ENCODE results near the gene GATAD2B. TPM values are rescaled to one million over a fixed set of nuclear protein-coding genes. Genes with fewer than 3 reads are reported as not detected.

Gene GATAD2B
- total and polyA plus RNA-seq, 10 donors = 3.7 to 68.1 (median 47.6) TPM

GRCh38 chr1:153928791-153929341 lies 6.1 kb upstream of the GATAD2B start:
- peak overlapping the region in 6 of 8 donors; percentile 29 to 72 (median 48) for H3K27ac ChIP-seq

GRCh38 chr1:153928245-153928644 lies 5.5 kb upstream of the GATAD2B start:
- DNase-seq = no peak
- intact Hi-C loops (cut with DNase I; ENCODE audit: low total_unique reads) = no loop called here
- Histone ChIP-seq H3K27ac (peak overlapping the region in 6 of 8 donors; percentile 29 to 72 (median 48)), H3K36me3 (peaks cover 0 to 45% (median 39%) of the 10 kb centered on the region in 6 donors), H3K27me3 (replicated peaks in 1 of 7) (no peaks in the 10 kb centered on the region), H3K4me3 (no peak overlapping the region), H3K9me3 (no peaks in the 10 kb centered on the region), H3K4me1 (peaks cover 8 to 35% (median 21%) of the 10 kb centered on the region in 6 donors)
- TF ChIP-seq POLR2A (IDR thresholded peaks at IDR 0.05) = no peak
- TF ChIP-seq CTCF (IDR thresholded peaks at IDR 0.05 in 8 of 11, conservative IDR thresholded peaks at IDR 0.05 in 3 of 11) = no peak
- TF ChIP-seq POLR2AphosphoS5 (IDR thresholded peaks at IDR 0.05) = no peak
- 45 to 92% (median 84%) methylated on average over 1 of the region's 1 CpG for WGBS, 5 donors

More at GRCh38 chr1:153928791-153929341, 6.1 kb upstream of the GATAD2B start:
- Histone ChIP-seq H3K4me3 (no peak overlapping the region), H3K9me3 (no peaks in the 10 kb centered on the region), H3K27me3 (replicated peaks in 1 of 7) (no peaks in the 10 kb centered on the region), H3K36me3 (peaks cover 0 to 52% (median 45%) of the 10 kb centered on the region in 6 donors), H3K4me1 (peaks cover 5 to 30% (median 17%) of the 10 kb centered on the region in 6 donors)
- DNase-seq = peak; percentile 16
- 56 to 70% (median 64%) methylated on average over 4 of the region's 4 CpGs for WGBS, 5 donors
- intact Hi-C loops (cut with DNase I; ENCODE audit: low total_unique reads) = no loop called here
- no peak for TF ChIP-seq POLR2A (IDR thresholded peaks at IDR 0.05)
- TF ChIP-seq POLR2AphosphoS5 (IDR thresholded peaks at IDR 0.05) = peak in 2 of 3 donors; percentile 39 to 50

- Histone ChIP-seq H3K9me3 (no peaks in the 10 kb centered on the region), H3K4me1 (peaks cover 12 to 42% (median 27%) of the 10 kb centered on the region in 6 donors), H3K27ac (no peak overlapping the region), H3K36me3 (peaks cover 0 to 27% (median 21%) of the 10 kb centered on the region in 6 donors), H3K27me3 (replicated peaks in 1 of 7) (no peaks in the 10 kb centered on the region), H3K4me3 (no peak overlapping the region)
- intact Hi-C loops (cut with DNase I; ENCODE audit: low total_unique reads) = no loop called here
- 87 to 92% (median 89%) methylated on average over 4 of the region's 4 CpGs for WGBS, 5 donors
- DNase-seq = no peak
- TF ChIP-seq POLR2AphosphoS5 (IDR thresholded peaks at IDR 0.05) (no peak), CTCF (IDR thresholded peaks at IDR 0.05 in 8 of 11, conservative IDR thresholded peaks at IDR 0.05 in 3 of 11) (no peak), POLR2A (IDR thresholded peaks at IDR 0.05) (no peak)
These were observed 3.6 kb upstream of the GATAD2B start for GRCh38 chr1:153926405-153926804.

GRCh38 chr1:153922076-153922971 lies 448 bp downstream of the GATAD2B start:
- no peak for DNase-seq
- peak overlapping the region; percentile 67 to 97 (median 84) for H3K4me3 ChIP-seq
- peaks cover 0 to 20% (median 2%) of the 10 kb centered on the region in 6 donors for H3K36me3 ChIP-seq
- no peaks in the 10 kb centered on the region for H3K27me3 ChIP-seq (replicated peaks in 1 of 7)
- WGBS, 5 donors = 0 to 1% (median 1%) methylated on average over 53 to 75 of the region's 86 CpGs
- peak overlapping the region; percentile 78 to 97 (median 94) for H3K27ac ChIP-seq
- TF ChIP-seq CTCF (IDR thresholded peaks at IDR 0.05 in 8 of 11, conservative IDR thresholded peaks at IDR 0.05 in 3 of 11) (peak in 5 of 11 experiments; percentile 17 to 50 (median 30)), POLR2AphosphoS5 (IDR thresholded peaks at IDR 0.05) (peak in 2 of 3 donors; percentile 71 to 90), POLR2A (IDR thresholded peaks at IDR 0.05) (no peak)
- H3K4me1 ChIP-seq = peaks cover 36 to 63% (median 53%) of the 10 kb centered on the region in 6 donors
- intact Hi-C loops (cut with DNase I; ENCODE audit: low total_unique reads) = no loop called here
- H3K9me3 ChIP-seq = no peaks in the 10 kb centered on the region
